NCI-H345 (cell line): ENCODE results near the gene GLUL.

Source experiments
- DNase-seq: peaks from one replicate; lab custom pipeline; 2025; lab: John Stamatoyannopoulos, UW

Gene GLUL

DNA sequence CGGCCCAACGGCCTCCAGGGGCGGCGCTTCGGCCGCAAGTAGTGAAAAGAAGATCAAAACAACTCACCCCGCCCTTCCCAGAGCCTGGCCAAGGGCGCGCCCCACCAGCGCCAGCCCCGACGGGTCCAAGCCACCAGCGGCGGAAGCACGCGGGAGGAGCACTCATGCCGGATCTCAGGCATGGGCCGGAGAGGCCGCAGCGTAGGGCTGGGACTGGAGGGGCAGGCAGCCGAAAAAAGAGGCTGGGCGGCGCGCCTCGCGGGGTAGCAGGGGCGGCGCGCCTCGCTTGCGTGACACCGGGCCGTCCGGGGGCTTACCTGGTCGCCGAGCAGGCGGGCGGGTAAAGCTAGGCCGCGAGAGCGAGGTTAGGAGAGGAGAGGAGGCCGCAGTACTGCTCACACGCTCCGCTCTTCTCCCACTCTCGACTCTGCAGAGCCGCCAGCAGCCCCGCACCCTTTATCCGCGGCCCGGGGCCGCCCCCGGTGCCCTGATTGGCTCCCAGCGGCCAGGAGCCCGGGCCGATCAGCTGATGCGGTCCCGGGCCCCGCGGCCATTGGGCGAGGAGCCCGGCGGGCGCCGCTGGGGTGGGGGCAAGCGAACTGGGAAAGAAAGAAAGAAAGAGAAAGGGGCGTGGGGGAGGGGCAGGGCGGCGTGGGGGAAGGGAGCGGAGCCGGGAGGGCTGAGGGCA lies at the start of gene GLUL:
GLUL (minus strand) TSS at position 429 of the 688 bp plus-strand sequence. CDS start 3,053 bp downstream, outside the sequence.
- DNase-seq, result peak; percentile 96

DNA sequence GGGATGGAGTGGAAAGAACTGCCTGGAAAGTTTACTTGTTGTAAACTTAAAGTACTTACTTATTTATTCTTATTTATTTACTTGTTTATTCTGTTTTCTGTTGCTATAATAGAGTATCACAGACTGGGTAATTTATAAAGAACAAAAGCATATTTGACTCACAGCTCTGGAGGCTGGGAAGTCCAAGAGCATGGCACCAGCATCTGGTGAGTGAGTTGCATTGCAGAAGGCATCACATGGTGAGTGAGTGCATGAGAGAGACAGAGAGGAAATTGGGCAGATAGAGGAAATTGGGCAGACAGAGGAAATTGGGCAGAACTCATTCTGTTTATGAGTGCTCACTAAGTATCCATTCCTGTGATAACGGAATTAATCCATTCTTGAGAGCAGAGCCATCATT lies 46.7 kb upstream of the GLUL start:
- DNase-seq, result no peak

DNA sequence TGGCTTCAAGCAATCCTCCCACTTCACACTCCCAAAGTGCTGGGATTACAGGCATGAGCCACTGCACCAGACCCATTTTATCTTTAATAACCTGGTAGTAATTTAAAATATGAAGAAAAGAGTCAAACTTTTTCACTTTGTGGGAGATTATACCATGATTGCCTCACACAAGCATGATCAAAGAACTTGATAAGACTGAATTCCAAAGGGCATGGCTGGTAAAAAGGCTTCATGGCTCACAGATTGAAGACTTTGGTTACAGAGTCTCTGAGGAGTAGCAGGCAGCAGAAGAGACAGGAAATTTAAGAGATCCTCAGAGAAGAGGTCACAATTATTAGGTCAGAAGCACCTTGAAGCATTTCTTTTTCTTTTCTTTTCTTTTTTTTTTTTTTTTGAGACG lies 42.0 kb upstream of the GLUL start:
- DNase-seq, result no peak

DNA sequence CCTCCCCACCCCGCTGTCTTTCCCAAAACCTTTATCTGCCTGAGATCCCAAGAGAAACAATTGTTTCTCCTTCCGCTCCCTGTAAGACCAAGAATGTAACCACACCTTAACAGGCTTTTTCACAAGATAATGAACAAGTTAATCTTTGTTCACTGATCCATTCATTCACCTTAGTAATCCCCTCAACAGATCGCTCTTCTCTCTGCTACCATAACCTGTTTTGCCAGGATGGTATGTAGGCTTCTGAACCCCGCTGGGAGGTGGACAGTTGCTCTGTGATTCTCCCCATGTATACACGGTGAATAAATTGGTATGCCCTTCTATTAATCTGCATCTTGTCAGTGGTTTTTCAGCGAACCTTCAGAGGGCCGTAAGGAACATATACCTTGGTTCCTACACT lies 39.7 kb upstream of the GLUL start:
- no peak for DNase-seq

- DNase-seq, result no peak
Measured at GRCh38 chr1:182430263-182431068, 38.9 kb upstream of the GLUL start.

DNA sequence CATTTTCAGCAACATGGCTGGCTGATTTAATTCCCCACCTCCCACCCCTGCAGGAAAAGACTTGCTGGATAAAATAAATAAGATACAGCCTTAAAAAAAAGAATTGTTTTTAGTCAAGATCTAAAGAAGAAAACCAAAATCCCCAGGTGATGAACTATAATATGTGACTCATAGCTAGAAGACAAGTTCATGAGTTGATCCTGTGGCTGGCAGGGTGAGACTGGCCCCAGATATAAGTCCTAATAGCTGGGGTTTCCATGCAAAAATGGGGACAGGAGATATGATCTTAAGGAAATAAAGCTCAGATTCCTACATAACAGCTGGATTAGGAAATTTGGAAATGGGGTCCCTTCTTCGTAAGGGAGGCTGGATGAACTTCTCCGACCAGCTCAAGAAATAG lies 36.5 kb upstream of the GLUL start:
- DNase-seq, result no peak

- no peak for DNase-seq
Measured at GRCh38 chr1:182426442-182427430, 35.1 kb upstream of the GLUL start.

DNA sequence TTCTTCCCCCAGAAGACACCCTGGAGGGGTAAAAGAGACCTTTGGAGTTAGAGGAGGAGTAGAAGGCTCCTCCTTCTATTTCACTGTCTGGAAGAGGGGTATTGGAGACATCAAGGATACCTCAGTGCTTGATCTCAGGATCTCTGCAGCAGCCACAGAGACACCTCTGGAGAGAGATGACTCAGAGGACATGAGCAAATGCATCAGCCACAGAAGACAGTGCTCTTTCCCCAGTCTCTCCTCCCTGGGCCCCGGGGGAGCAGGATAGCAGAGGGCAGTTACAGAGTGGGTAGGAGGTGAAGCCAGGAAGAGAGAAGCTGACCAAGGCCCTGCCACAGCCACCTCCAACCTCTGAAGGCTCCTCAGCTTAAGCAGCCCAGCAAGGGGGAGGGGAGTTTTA lies 24.2 kb upstream of the GLUL start:
- DNase-seq, result no peak

DNA sequence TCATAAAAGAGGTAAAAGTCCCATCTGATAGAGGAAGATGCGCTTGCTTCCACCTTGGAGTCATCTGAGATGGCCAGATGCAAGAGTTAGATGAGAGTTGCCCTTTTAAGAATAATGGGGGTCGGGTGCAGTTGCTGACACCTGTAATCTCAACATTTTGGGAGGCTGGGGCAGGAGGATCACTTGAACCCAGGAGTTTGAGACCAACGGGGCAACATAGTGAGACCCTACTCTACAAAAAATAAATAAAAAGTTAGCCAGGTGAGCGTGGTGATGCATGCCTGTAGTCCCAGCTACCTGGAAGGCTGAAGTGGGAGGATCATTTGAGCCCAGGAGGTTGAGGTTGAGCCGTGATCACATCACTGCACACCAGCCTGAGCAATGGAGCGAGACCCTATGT lies 22.4 kb upstream of the GLUL start:
- DNase-seq, result no peak

DNA sequence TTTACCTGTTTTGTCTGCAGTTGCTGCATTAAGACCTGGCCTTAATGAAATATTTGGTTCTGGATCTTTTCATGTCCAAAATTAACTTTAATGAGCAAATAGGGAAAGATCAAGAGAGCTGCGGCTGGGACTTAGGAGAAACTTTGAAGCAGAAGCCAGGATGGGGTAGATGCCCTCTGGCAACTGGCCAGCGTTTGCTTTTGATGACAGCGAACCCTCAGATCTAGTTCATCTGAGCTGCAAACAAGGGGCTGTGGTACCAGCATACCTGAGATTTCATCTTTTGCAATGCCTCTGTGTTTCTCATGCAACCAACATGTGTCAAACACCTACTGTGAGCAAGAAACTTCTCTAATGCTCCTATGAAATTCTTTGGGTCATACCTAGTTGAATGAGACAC lies 21.9 kb upstream of the GLUL start:
- DNase-seq, result no peak

DNA sequence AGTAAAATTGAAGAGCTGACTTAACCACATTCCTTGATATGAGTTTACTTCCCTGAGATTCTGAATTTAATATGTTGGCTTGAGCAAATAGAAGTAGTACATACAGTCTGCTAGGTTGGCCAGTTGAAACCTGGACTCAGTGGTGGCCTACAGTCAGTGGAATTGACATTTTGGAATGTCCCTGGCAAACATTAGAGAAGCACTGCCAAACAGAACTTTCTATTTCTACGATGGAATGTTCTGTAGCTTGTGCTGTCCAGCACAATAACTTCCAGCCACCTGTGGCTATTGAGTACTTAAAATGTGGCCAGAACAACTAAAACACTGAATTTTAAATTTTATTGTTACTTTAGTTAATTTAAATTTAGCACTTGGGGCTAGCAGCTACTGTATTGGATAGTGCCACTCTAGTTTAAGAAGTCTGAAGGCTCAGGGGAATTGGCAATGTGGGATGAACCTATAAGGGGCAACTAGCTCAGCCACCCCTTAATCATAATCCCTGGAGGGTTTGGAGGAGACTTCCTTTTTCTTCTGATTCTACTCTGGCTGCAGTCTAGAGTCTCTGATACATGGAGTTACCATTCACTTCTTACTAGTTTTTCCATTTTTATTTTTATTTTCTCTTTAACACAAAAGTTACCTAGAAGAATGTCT lies 19.2 kb upstream of the GLUL start:
- DNase-seq, result no peak

GRCh38 chr1:182410138-182410537 lies 18.5 kb upstream of the GLUL start:
- no peak for DNase-seq

GRCh38 chr1:182408435-182409075 lies 17.0 kb upstream of the GLUL start:
- DNase-seq, result no peak

DNA sequence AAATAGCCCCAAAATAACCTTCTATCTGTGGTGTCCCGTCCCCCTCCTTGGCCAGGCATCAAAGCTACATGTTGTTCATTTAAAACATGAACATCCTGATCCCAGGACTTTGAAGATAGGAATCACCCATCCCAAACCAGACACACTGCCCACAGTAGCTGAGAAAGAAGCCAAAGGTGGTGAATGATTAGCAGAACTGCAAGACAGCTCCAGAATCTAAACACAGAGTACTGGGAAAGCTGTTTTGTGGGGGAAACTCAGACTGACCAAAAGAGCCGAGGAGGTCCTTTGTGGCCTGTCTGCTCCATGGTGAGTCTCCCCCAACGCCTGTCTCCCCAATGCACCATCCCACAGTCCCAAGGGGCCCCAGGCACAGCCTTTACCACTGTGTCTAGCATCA lies 16.1 kb upstream of the GLUL start:
- no peak for DNase-seq

DNA sequence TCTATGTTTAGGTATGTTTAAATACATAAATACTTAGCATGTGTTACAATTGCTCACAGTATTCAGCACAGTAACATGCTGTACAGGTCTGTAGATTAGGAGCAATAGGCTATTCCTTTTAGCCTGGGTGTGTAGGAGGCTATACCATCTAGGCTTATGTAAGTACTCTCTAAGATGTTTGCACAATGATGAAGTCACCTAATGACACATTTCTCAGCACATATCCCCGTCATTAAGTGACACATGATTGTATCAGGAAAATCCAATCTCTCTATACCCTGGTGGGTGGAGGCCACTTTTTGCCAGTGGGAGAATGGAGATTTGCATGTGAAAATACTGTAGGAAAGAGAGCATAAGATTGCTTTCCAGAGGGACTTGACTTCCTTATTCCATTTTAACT lies 14.4 kb upstream of the GLUL start:
- no peak for DNase-seq

DNA sequence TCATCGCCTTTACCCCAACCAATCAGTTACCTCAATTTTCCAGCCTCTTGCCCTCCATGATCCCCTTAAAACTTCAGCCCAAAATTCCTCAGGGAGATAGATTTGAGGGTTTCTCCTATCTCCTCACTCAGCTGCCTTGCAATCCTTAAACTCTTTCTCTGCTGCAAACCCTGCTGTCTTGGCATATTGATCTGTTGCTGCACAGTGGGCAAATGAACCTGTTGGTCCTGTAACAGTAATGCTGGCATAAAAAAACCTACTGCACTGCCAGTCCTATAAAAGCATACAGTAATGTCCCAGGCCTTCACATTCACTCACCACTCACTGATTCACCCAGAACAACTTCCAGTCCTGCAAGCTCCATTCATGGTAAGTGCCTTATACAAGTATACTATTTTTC lies 14.0 kb upstream of the GLUL start:
- DNase-seq, result no peak

DNA sequence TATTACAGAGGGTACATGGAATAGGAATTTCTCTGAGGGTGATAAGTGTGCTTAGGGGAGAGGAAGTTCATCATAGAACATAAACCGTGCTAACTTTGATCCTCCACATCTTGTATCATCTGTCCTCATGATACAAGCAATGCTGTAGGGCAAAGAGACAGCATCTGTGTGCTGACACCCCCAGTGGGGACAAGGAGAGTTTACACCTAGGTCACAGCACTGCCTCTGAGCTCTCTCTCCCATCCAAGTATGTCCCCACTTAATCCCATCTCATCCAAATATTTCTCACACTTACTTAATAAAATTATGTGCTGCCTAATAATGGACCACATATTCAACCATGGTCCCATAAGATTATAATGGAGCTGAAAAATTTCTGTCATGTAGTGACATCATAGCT lies 13.2 kb upstream of the GLUL start:
- DNase-seq, result no peak

DNA sequence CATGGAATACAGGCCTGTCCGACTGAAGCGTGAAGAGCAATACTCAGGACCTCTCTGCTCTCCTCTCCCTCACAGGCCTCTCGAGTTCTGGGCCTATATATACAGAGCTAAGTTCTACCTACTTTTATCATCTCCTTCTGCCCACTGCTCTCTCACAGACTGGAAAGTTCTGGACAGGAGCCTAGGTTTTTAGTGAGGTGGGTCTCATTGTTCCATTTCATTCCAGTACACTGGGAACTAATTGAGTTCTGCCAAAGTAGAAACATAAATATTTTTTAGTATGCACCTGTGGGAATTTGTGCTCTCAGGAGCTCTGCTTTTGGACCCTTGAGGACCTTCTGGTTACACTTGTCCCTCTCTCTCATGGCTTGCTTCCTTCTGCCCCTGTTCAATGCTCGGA lies 9.0 kb upstream of the GLUL start, which contains the start of gene TEDDM1:
TEDDM1 (minus strand) TSS at position 101 of the 400 bp plus-strand sequence. CDS start 182 bp downstream, outside the sequence.
- no peak for DNase-seq

DNA sequence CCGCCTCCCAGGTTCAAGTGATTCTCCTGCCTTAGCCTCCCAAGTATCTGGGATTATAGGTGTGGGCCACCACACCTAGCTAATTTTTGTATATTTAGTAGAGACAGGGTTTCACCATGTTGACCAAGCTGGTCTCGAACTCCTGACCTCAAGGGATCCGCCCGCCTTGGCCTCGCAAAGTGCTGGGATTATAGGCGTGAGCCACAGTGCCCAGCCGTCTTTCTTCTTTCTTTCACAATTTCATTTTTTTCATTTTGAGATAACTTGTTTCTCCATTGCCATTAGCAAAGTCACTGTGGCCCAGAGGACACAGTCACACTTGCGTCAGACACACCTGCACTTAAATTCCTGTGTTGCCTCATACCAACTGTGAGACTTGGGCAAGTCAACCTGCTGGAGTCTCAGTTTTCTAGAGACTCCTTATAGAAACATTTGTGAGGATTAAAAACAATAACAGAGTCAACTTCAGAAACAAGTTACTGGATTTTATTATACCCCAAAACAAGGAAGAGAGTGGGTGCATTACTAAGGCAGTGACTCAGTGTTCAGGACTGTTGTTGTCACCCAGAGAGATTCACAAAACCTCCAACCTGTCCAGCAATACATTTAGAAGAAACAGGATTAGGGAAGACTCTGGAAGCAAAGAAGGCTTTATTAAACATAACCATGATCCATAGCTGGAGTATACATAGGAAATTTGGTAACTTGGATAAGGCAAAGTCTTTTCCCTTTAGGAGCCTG lies 6.2 kb upstream of the GLUL start:
- DNase-seq, result no peak

DNA sequence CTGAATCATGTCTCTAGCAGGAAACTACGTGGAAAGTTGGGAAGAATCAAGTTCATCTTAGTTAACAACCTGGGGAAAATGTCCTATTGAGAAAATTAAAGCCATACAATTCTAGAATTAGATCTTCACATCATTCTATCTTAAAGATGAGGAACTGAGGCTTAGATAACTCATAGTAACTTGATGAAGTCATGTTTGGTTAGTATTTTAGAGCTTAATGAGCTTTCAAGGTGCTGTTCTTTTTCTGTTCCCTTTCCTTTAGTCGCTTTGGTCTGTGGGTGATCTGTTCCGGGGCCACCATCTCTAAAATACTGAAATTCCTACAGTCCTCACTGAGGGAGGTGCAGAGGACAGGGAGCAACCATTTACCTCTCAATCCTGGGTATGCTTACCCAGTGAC lies 4.3 kb upstream of the GLUL start:
- no peak for DNase-seq
